NCI-H1436 treated with DMSO at 0.1 percent for 48 hours (cell line): ENCODE results near the gene ME3.
"Not testable (repeated sequence)": the region's sequence is repeated elsewhere in the genome, so short reads cannot be mapped to it uniquely, and the experiment has no call there.

ENCODE experiments used
- DNase-seq: peaks from one replicate; lab custom pipeline; 2025; lab: John Stamatoyannopoulos, UW

ME3 gene

DNA sequence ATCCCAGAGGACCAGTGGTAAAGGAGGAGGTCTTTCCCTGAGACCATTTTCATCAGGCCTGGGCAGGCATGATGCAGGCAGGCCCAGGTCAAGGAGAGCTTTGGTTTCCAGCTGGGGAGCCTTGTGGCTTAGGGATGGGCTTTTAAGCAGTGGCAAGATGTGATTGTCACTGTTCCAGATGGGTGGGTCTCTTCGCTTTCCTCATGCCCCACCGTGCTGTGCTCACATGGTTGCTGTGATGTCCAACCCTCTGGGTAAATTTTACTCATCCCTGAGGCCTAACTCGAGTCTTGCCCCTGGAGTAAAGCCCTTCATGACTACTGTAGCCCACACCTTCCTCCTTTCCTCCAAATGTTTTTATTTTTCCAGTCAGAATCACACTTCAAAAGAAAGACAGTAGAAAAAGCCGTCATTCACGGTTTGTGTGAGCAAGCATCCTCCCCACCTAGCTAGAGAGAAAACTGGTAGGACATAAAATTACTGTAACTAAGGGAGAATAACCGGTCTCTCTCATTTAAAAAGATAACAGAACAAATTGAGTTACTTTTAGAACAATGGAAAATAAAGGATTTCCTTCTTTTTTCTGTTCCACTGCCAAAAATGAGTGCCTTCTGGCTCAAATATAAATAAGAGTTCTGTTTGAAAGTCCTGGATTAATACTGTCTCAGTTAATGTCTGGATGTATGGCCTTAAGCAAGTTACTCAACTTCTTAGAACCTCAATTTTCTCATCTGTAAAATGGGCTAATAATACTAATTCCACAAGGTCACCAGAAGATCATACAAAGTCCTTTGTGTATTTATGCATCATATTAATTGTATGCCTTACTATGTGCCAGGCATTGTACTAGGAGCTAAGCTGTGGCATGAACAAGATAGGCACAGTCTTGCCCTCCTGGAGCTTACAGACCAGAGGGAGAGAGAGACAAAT is 84.9 kb downstream of the ME3 start:
- DNase-seq: no peak

DNA sequence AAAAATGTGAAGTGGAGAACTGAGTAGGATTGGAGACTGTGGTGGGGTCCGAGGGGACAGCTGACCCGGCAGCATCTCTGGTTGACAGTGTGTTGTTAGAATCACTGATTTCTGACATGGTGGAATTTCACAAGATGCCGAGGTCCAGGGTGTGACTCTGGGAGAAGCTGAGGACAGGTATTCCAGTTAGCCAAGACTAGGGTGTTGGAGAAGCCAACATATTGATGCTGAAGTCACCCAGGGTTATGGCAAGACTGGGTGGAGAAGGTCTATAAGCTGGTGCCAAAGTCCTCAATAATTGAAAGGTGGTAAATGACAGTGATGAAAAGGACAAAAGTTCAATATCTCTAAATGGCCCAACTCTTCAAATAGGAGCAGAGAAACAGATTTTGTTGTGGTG is 86.1 kb downstream of the ME3 start:
- no peak for DNase-seq

DNA sequence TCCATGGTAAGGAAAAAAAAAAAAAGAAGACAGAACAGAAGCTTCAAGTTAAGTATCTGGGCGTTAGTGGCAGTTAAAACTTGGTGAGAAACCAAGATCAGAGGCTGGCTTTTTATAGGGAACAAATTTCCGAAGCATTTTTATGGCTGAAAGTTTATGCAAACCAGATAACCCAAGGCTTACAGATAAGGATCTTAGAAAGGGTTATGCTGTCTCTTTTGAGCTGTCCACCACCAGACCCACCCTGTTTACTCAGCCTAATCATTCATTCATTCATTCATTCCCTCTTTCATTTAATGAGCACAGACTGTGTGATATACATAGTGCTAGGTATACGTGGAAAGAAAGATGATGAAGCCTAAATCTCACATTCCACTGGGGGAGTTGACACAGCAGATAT is 89.5 kb downstream of the ME3 start:
- DNase-seq: no peak

DNA sequence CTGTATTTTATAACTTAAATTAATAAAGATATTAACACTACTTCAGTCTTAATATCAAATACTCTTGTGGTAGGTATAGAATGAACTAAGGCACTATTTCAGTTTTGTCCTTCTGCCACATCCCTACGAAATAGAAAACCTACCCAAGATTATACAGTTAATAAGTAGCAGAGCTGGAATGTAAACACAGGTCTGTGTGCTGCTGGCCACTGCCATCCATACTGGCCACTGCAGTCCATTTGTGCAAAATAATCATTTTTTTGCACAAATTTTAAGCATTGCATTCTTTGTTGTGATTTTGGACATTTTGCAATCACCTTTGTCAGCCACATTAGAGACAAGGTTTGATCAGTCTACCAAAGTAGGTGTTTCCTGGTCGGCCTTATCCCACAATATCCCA is 91.9 kb downstream of the ME3 start:
- no peak for DNase-seq

DNA sequence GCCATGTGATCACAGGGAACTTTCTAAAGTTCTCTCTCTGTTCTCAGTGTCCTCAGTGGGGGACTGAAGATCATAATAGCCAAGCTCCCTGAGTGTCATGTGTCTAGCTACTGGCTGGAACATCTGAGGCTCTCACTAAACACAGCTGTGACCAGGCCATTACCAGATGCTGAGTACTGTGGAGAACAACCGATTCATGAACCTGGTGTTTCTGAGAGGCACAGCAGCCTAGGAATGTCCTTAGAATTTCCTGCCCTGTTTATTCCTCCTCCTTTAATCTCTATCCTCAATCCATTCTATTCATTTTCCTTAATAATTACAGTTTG is 93.0 kb downstream of the ME3 start:
- no peak for DNase-seq

DNA sequence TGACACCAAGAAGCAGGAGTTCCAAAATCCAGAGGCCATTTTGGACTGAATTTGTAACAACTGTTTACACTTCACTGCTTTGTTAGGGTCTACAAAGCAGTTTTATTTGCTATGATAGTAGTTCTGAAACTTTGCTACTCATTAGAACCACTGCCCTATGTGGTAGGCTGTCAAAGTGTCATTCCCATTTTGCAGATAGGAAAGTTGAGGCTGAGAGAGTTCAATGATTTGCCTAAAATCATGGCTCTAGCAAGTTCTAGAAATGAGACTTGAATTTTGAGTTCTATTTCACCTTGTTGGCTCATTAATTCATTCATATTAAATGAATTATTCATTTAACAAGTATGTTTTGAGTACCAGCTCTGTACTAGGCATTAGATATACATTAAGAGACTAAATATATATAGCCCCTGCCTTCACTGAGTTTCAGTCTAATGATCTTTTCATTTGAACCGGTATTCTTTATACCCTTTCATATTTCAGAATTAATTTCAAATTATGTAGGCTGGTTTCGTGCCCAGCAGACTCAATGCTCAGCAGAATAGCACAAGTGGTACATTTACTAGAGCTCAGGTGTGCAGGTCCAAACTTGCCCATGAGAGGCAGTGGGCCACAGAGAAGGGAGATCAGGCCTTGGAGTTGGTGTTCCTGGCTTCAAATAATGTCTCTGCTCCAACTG is 93.5 kb downstream of the ME3 start:
- DNase-seq: peak; percentile 27

DNA sequence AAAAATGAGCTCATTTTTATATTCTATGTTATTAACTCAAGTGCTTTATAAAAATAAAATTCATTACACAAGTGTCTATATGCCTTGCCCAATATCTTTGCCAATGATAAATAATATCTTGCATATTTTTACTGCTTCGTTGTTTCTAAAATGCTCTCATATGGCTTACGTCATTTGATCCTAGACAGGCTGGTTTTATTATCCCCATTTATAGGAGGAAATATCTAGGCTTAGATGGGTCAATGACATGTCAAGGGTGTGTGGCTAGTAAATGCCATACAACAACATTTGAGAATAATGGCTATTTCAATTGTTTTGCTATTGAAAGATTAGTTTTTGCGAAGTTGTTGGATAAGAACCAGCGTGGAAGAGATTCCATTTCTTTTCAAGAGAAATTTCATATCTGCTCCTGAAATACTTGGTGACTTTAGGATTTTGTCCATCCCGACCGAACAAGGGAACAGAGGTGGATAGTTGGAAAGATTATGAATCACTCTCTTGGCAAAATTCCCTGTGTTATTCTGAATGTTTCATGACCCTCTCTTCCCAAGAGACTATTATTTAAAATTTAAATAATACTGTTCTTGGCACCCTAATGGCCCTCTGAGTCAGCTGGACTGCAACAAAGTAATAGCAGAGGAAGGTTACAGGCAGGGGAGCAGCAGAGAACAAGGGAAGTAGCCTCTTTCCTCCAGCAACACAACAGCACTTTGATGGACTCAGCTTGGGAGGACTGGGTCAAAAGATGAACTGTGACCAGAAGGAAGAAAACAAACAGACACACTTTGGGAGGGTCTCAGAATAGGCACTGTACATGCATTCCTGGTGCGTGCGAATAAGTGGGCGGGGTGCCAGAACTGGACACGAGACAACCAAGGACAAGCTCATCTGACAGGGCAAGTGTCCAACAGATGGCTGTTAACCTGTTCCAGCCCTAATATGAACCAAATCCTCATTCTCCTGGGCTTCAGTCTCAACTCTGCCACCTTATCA is 94.5 kb downstream of the ME3 start:
- no peak for DNase-seq

DNA sequence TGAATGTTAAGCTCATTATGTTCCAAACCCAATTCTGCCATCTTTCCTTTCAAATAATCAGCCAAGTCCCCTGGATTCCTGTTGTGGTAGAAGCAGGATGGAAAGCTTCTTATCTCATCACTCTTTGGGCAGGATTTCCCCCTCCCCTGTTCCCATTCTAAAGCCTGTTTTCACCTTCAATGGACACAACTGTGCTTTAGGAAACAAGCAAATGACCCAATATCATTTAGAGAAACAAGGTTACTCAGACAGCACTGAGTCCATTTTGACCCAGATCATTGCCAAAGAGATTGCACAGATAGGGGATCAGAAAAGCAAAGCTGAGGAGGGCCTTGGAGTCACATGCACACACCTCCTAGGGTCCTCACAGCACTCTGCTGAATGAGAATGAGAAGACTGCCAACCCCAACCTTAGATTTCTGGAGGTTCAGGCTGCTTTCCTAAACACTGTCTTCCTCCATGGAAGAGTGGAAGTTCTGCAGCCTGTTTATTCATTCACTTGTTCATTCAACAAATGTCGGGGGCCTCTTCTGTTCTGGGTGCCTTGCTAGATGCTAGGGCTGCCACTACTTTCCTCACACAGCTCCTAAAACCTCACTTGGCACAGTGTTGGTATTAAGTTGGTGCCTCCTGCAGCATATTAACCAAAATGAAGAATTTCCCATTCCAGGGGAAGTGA is 95.3 kb downstream of the ME3 start:
- DNase-seq: no peak

DNA sequence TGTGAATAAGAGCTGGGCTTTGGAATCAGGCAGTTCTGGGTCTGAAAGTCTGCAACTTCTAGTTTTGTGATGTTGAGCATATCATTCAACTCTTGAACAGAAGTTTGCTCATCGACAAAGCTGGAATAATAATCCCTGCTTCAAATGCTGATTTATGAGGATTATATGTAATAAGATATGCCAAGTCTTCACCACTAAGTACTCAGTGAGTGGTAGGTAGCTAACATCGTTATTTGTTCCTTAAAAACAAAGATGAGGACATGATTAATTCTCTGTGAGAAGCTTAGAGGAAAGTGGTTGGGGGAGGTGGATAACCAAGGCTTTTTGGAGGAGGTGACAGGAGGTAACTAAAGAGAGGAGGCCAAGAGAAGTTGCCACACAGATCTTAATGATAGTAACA is 96.5 kb downstream of the ME3 start:
- no peak for DNase-seq

DNA sequence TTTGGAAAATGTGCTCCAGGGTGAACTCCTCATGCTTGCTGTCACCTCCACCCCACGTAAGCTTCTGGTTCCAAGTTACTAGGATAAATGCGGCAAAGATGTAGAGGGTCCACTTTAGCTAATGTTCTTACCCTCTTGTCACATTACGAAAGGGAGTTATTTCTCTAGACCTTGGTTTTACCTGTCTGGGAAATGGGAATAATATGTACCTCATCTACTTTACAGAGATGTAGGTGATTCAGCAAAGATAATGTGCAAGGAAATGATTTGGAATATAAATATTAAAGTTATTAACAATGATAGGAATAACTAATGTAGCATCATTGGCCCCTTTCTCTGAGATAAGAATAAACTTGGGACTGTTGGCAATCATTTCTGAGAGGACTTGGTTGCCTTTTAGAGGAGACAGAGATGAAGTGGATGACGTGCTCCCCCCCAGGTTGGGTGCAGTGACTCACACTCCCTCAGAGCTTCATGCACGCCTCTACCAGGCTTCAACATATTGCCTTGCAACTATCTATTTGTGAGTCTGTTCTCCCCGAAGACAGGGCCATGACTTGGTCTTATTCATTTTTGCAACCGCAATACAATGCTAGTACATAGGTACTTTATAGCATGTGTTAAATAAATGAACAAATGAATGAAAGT is 97.1 kb downstream of the ME3 start:
- DNase-seq: no peak

DNA sequence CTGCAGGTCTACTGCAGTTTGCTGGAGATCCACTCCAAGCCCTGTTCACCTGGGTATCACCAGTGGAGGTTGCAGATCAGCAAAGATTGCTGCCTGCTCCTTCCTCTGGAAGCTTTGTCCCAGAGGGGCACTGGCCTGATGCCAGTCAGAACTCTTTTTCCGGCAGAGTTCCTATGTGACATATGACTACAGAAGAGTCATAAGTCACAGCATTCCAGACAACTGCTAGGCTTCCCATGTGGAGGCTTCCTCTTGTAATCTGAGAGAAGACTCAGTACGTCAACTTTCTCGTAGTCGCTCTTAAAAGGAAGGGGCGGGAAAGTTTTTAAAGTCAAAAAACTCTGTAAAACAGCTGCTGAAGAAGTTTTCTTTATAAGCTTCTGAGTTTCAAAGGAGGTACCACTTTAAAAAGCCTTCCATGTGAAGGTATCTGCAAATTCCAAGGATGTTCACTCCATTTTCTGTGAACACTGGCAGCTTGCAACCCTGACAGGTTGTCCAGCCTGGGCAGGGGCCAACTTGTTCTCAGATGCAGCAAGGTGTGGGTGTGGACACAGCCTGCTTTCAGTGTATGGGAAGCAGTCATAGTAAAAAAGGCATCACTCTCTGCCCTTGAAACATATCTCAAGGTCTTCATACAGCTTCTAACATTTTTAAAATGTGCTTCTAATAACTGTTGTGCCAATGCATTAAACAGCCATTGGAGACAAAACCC is 97.8 kb downstream of the ME3 start:
- DNase-seq: no peak

DNA sequence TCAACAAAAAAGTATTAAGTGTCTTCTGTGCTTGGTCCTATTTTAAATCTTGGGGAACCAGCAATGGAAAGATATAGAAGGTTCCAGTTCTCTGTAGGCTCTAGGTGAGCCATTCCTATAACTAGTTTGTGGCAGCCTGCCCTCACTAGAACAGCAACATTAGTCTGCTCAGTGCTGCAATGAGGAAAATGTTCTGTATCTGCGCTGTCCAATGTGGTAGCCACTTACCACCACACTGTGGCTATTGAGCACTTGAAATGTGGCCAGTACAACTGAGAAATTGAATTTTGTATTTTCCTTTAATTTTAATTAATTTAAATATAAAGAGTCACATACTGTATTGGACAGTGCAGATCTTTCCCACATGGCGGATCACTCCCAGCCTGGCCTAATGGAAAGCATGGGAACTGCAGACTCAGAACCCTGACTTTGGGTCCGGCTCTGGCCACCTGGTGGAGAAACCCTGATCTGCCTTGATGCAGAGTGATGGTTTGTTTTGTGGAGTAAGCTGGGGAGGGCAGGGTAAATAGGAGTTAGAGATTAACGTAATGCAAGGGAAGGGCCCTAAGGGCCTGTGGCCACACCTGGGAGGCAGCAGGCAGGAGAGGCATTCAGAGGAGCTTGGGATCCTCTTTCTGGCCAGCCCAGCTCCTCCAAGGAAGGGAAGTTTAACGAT is 101.0 kb downstream of the ME3 start:
- DNase-seq: no peak

DNA sequence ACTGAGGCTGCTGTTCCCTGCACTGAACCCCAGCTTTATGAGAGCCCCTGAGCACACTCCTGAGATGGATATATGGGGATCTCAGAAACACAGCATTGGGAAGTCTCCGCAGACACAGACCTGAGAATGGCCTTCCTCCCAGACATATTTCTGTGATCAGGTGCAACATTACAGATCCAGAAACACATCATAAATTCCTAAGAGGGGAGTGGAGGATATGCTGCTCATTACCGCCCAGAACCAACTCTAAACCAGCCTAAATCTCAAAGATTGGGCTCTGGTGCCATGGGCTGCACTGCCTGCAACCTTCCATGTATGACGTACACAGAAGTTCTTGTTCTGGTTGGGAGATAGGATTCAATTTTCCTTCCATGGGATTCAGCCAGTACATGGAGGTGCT is 102.0 kb downstream of the ME3 start:
- DNase-seq: no peak

DNA sequence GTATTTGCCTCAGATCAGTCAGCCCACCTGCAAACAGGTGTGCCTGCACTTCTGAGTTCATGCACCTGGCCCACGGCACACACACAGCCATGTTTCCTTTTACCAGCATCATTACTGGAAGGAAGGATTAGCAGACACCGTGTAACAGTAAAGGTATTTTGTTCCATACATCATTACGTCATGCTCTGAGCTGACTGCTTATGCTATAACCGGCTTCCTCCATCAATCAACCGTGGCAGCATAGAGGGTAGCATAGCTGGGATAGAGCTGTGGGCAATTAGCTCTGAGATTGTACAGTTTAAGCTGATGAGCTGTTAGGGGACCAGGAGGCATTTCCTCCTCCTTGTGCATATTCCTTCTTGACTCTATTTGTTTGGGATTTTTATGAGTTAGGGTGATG is 102.4 kb downstream of the ME3 start:
- DNase-seq: no peak

DNA sequence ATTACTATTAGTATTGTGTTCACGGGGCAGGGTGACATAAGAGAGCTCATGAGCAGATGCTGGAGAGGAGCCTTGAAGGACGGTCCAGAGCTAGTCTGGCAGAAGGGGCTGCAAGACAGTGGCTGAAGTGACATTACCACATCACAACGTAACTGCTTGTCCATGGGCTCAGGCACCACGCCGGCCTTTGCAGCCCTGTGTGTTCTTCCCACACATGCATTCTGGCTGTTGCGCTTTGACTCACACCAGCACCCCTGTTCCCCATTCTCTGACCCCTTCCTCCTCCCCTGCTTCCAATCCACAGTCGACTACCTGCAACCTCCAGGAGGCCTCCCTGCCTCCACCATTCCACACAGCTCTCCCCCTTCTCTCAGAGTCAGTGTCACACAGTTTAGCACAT is 103.3 kb downstream of the ME3 start:
- DNase-seq: no peak

DNA sequence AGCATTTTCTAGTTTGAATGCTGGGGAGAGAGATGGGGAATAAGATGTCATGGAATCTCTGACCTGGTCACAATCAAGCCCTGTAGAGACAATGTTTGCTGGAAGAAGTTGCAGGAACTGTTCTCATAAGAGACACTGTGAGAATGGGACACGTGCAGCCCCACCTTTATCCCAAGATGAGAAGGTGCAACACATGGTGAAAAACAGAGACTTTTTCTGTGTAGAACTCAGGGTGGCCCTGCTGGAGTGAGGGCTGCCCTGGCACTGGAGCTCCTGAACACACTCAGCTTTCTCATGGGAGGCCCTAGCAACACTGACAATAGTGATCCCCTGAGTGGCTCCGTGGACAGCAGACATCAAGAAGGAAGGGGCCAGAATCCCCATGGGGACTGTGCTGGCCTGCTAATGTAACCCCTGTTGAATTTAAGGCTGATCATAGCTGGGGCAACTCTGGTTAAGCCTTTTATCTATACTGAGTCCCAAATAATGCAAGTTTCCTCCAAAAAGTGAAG is 106.6 kb downstream of the ME3 start:
- DNase-seq: no peak

DNA sequence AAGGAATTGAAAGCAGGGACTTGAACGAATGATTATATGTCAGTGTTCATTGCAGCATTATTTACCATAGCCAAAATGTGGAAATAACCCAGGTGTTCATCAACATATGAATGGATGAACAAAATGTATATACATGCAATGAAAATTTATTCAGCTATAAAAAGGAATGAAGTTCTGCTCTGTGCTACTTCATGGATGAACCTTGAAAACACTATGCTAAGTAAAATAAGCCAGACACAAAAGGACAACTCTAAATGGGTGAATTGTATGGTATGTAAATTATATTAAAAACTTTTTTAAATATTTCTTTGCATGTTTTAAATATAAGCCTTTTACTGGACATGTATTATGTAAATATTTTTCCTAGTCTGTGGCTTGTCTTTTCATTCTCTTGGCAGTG is 107.0 kb downstream of the ME3 start:
- DNase-seq: no peak

DNA sequence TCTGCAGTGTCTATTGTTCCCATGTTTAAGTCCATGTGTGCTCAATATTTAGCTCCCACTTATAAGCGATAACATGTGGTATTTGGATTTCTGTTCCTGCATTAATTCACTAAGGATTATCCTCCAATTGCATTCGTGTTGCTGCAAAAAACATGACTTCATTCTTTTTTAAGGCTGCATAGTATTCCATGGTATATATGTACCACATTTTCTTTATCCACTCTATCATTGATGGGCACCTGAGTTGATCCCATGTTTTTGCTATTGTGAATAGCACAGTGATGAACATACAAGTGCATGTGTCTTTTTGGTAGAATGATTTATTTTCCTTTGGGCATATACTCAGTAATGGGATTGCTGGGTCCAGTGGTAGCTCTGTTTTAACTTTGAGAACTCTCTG is 109.6 kb downstream of the ME3 start:
- not testable (repeated sequence) for DNase-seq

DNA sequence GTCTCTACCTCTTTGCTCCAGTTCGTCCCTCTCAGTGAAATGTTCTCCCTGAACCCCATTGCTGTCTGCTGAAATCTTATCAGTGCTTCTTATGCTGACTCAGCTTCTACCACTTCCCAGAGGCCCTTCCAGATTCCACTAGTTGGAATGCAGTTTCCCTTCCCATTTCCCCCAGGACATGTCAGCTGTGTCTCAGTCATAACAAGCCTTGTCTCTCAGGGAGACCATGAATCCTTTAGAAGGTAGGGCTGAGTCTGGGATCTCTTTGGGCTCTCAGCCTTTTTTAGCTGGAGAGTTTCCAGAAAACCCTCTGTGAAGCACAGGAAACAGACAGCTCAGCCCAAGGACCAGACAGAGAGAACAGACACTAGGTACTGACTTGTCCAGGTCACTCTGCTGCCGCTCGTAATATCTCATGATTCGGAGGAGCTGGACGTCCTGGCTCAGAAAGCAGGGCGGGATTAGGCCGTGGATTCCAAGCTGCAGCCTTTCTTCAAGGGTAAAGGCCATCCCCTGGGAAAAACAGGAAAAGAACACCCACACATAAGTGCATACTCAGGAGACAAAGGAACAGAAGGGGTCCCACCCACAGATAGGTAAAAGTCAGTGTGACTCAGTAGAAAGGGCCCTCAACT is 113.0 kb downstream of the ME3 start:
- no peak for DNase-seq
